Measurements from ENCODE around the gene TFDP1.

The TFDP1 gene

GRCh38 chr13:113607056-113607888, 22.7 kb downstream of the TFDP1 start:
- Histone ChIP-seq H3K36me3 (ENCODE audit: low read depth) (peaks cover 49% of the 10 kb centered on the region), H3K27me3 (ENCODE audit: insufficient read depth, poor library complexity, severe bottlenecking) (no peaks in the 10 kb centered on the region), H3K4me1 (ENCODE audit: insufficient read depth, poor library complexity, severe bottlenecking) (no peaks in the 10 kb centered on the region), H3K9me3 (ENCODE audit: severe bottlenecking) (no peaks in the 10 kb centered on the region), H3K27ac (ENCODE audit: poor library complexity, severe bottlenecking) (no peak overlapping the region), H3K4me3 (ENCODE audit: severe bottlenecking) (no peak overlapping the region)
- no peak for TF ChIP-seq CTCF (IDR thresholded peaks at IDR 0.05; ENCODE audit: poor library complexity, severe bottlenecking)
- ATAC-seq (ENCODE audit: low read depth), result no peak
- DNase-seq (ENCODE audit: low spot score), result no peak

- ATAC-seq (ENCODE audit: low read depth), result 0 out of 3 replicates have a peak, but pooled peaks have one; percentile 24
- Histone ChIP-seq H3K4me3 (ENCODE audit: severe bottlenecking) (no peak overlapping the region), H3K4me1 (ENCODE audit: insufficient read depth, poor library complexity, severe bottlenecking) (no peaks in the 10 kb centered on the region), H3K27ac (ENCODE audit: poor library complexity, severe bottlenecking) (no peak overlapping the region), H3K36me3 (ENCODE audit: low read depth) (peaks cover 57% of the 10 kb centered on the region), H3K9me3 (ENCODE audit: severe bottlenecking) (no peaks in the 10 kb centered on the region), H3K27me3 (ENCODE audit: insufficient read depth, poor library complexity, severe bottlenecking) (no peaks in the 10 kb centered on the region)
- TF ChIP-seq CTCF (IDR thresholded peaks at IDR 0.05; ENCODE audit: poor library complexity, severe bottlenecking), result no peak
- no peak for DNase-seq (ENCODE audit: low spot score)
Observed at GRCh38 chr13:113607889-113608635, 23.5 kb downstream of the TFDP1 start.

- TF ChIP-seq CTCF (IDR thresholded peaks at IDR 0.05; ENCODE audit: poor library complexity, severe bottlenecking), result no peak
- DNase-seq (ENCODE audit: low spot score), result no peak
- ATAC-seq (ENCODE audit: low read depth), result no peak
- Histone ChIP-seq H3K27ac (ENCODE audit: poor library complexity, severe bottlenecking) (no peak overlapping the region), H3K4me3 (ENCODE audit: severe bottlenecking) (no peak overlapping the region), H3K36me3 (ENCODE audit: low read depth) (peaks cover 58% of the 10 kb centered on the region), H3K27me3 (ENCODE audit: insufficient read depth, poor library complexity, severe bottlenecking) (no peaks in the 10 kb centered on the region), H3K9me3 (ENCODE audit: severe bottlenecking) (no peaks in the 10 kb centered on the region), H3K4me1 (ENCODE audit: insufficient read depth, poor library complexity, severe bottlenecking) (no peaks in the 10 kb centered on the region)
Observed at GRCh38 chr13:113608967-113609533, 24.5 kb downstream of the TFDP1 start.

GRCh38 chr13:113609616-113610015, 25.1 kb downstream of the TFDP1 start:
- H3K36me3 ChIP-seq (ENCODE audit: low read depth), result peaks cover 54% of the 10 kb centered on the region

More at GRCh38 chr13:113609616-113610015, 25.1 kb downstream of the TFDP1 start:
- no peaks in the 10 kb centered on the region for H3K27me3 ChIP-seq (ENCODE audit: insufficient read depth, poor library complexity, severe bottlenecking)
- no peak overlapping the region for H3K4me3 ChIP-seq (ENCODE audit: severe bottlenecking)
- H3K27ac ChIP-seq (ENCODE audit: poor library complexity, severe bottlenecking), result no peak overlapping the region
- ATAC-seq (ENCODE audit: low read depth) (no peak), DNase-seq (ENCODE audit: low spot score) (no peak)
- no peaks in the 10 kb centered on the region for H3K9me3 ChIP-seq (ENCODE audit: severe bottlenecking)
- no peaks in the 10 kb centered on the region for H3K4me1 ChIP-seq (ENCODE audit: insufficient read depth, poor library complexity, severe bottlenecking)
- no peak for TF ChIP-seq CTCF (IDR thresholded peaks at IDR 0.05; ENCODE audit: poor library complexity, severe bottlenecking)

All from RWPE2 (cell line).